NT2/D1 (cell line): ENCODE data around the gene XPO6.

ENCODE experiments used
- DNase-seq: peaks from one replicate; pipeline ENCODE4 v3.0.0-alpha.2; 2011; ENCODE audit warnings: low read depth, low spot score
- H3K27me3 ChIP-seq: 2 replicates; pipeline ENCODE4 v1.6.0; 2011; ENCODE audit warnings: mild to moderate bottlenecking; ENCODE audit not compliant: insufficient read length, insufficient read depth
- H3K36me3 ChIP-seq: 2 replicates; pipeline ENCODE4 v1.6.1; 2011; ENCODE audit warnings: mild to moderate bottlenecking, low read length, mixed read lengths; ENCODE audit not compliant: insufficient read depth, insufficient read length
- H3K4me1 ChIP-seq: 2 replicates; pipeline ENCODE4 v1.5.1; 2011; ENCODE audit not compliant: insufficient read depth, insufficient read length
- H3K4me3 ChIP-seq: 2 replicates; pipeline ENCODE4 v1.5.1; 2011; ENCODE audit warnings: low read depth; ENCODE audit not compliant: insufficient read length
- H3K9ac ChIP-seq: 2 replicates; pipeline ENCODE4 v1.6.0; 2011; ENCODE audit warnings: low read depth; ENCODE audit not compliant: insufficient read length
- H3K9me3 ChIP-seq: 2 replicates; pipeline ENCODE4 v1.5.1; 2011; ENCODE audit warnings: mild to moderate bottlenecking, low read length; ENCODE audit not compliant: insufficient read depth
- SUZ12 ChIP-seq: IDR thresholded peaks from 2 replicates; pipeline ENCODE4 v1.6.1; 2011; ENCODE audit not compliant: insufficient read length, insufficient read depth; ENCODE audit errors: extremely low read depth
- YY1 ChIP-seq: IDR thresholded peaks from 2 replicates; pipeline ENCODE4 v1.6.1; 2011; ENCODE audit not compliant: insufficient read length, insufficient read depth
- ZNF274 ChIP-seq: IDR thresholded peaks from 2 replicates; pipeline ENCODE4 v1.6.1; 2011; ENCODE audit warnings: mild to moderate bottlenecking, low read depth, low read length

Gene XPO6

DNA sequence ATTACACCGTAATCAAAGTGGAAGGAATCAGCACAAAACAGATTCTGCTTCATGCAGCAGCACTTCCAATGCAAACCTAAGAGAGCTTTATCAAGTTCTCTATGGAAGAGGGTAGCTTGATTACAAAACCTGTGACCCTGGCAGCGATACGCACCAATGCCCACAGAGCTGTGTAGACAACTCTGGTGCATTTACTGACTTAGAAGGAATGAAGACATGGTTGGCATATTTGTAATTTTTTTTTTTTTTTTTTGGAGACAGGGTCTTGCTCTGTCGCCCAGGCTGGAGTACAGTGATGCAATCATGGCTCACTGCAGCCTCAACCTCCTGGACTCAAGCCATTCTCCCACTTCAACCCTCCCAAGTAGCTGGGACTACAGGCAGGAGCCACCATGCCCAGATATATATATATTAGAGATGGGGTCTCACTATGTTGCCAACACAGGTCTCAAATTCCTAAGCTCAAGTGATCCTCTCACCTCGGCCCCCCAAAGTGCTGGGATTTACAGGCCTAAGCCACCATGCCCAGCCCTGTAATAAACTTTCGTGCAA, 49.4 kb downstream of the XPO6 start:
- H3K27me3 ChIP-seq: no peaks in the 10 kb centered on the region
- H3K36me3 ChIP-seq: peaks cover 61% of the 10 kb centered on the region
- H3K4me1 ChIP-seq: no peaks in the 10 kb centered on the region
- no peaks in the 10 kb centered on the region for H3K9me3 ChIP-seq
- no peak for TF ChIP-seq SUZ12
- no peak for TF ChIP-seq ZNF274
- TF ChIP-seq YY1: no peak
- H3K9ac ChIP-seq: no peak overlapping the region
- DNase-seq: no peak
- H3K4me3 ChIP-seq: no peak overlapping the region

DNA sequence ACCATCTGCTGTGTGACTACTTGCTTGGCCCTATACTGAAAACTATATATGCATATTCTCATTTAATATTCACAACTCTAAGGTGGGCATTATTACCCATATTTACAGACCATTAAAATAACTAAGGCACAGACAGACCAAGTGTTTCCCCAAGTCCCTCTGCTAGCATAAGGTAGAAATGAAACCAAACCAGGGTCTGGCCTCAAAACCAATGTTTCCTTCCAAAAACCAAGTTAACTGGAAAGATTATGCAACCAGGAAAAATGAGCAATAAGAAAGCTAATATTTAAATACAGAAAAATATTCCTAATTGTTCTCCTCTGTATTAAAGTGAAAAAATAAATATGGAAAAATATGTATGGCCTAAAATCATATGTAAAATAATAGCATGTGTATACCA, 50.1 kb downstream of the XPO6 start:
- no peak for DNase-seq
- Histone ChIP-seq H3K36me3 (peaks cover 56% of the 10 kb centered on the region), H3K9me3 (no peaks in the 10 kb centered on the region), H3K4me1 (no peaks in the 10 kb centered on the region), H3K9ac (no peak overlapping the region), H3K4me3 (no peak overlapping the region), H3K27me3 (no peaks in the 10 kb centered on the region)
- TF ChIP-seq YY1 (no peak), ZNF274 (no peak), SUZ12 (no peak)

- Histone ChIP-seq H3K4me1 (no peaks in the 10 kb centered on the region), H3K36me3 (peaks cover 53% of the 10 kb centered on the region), H3K9me3 (no peaks in the 10 kb centered on the region), H3K4me3 (no peak overlapping the region), H3K27me3 (no peaks in the 10 kb centered on the region), H3K9ac (no peak overlapping the region)
- TF ChIP-seq YY1 (no peak), SUZ12 (no peak), ZNF274 (no peak)
- no peak for DNase-seq
These were observed 53.6 kb downstream of the XPO6 start for GRCh38 chr16:28158136-28158535.

- H3K4me1 ChIP-seq: no peaks in the 10 kb centered on the region
- no peak for DNase-seq
- no peaks in the 10 kb centered on the region for H3K9me3 ChIP-seq
- no peak overlapping the region for H3K9ac ChIP-seq
- no peaks in the 10 kb centered on the region for H3K27me3 ChIP-seq
- no peak for TF ChIP-seq ZNF274
- TF ChIP-seq YY1: no peak
- TF ChIP-seq SUZ12: no peak
- no peak overlapping the region for H3K4me3 ChIP-seq
- peaks cover 55% of the 10 kb centered on the region for H3K36me3 ChIP-seq
These were observed 55.6 kb downstream of the XPO6 start for GRCh38 chr16:28156056-28156680.

DNA sequence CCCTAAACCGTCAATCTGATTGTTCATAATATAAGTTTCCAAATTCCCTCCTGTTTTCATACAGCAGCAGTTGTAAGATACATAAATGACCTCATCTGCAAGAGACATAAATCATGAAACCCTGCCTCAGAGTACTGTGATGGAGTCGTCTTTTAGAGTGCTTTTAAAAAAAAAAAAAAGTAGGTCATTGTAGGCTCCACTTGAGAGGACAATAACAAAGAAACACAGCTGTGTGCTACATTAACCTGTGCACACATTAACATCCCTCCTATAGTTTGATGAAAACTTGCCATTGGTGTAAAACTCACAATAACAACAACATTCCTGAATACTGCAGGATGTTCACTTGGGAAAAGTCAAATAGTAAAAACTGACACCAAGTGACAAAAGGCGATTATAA, 56.5 kb downstream of the XPO6 start:
- peaks cover 60% of the 10 kb centered on the region for H3K36me3 ChIP-seq
- TF ChIP-seq ZNF274 (no peak), SUZ12 (no peak), YY1 (no peak)
- no peak for DNase-seq
- H3K4me3 ChIP-seq: no peak overlapping the region
- H3K4me1 ChIP-seq: no peaks in the 10 kb centered on the region
- H3K9me3 ChIP-seq: no peaks in the 10 kb centered on the region
- no peaks in the 10 kb centered on the region for H3K27me3 ChIP-seq
- no peak overlapping the region for H3K9ac ChIP-seq

DNA sequence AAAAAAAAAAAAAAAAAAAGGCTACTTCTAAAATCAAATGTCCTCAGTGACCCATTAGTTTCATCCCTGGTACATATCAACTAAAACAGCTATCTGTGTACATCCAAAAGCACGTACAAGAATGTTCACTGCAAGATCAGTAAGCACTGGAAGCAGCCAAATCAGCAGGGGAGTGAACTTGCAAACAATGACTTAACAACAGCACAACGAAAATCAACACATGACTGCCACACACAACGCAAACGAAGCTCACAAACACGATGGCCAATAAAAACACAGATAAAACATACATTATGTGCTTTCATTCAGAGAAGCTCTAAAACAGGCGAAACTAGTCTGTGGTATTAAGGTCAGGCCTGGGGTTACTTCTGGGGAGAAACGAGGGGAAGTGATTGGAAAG, 60.6 kb downstream of the XPO6 start:
- Histone ChIP-seq H3K4me3 (no peak overlapping the region), H3K4me1 (peaks cover 4% of the 10 kb centered on the region), H3K27me3 (no peaks in the 10 kb centered on the region), H3K9me3 (no peaks in the 10 kb centered on the region), H3K36me3 (peaks cover 87% of the 10 kb centered on the region), H3K9ac (no peak overlapping the region)
- TF ChIP-seq SUZ12: no peak
- no peak for TF ChIP-seq ZNF274
- TF ChIP-seq YY1: no peak
- DNase-seq: no peak

DNA sequence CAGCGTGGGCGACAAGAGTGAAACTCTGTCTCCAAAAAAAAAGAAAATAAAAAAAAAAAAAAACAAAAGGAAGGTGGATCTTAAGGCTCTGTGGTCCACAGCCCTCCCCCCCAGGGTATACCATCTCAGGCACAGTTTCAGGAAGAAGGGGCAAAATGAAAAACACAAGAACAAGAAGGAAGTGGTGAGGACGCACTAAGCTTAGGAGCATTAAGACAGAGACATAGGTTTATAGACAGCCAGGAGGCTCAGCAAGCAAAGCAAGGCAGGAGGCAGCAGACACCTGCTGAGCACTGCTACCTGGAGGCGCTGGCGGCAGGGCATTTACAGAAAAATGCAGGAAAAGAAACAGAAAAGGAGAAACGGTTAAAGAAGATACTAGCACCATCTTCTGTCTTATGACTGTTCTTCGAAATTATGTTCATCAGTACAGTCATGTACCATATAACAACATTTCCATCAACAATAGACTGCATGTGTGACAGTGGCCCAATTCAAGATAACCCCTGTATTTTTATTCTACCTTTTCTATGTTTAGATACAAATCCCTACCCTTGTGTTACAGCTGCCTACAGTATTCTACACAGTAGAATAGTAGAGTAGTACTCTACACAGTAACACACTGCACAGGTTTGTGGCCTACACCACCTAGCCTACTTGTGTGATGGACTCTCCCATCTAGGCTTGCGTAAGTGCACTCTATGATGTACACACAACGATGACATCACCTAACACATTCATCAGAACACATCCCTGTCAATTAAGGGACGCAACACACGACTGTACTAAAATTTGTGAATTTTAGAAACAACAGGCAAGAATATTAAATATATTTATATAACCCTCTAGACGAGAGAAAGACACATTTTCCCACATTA, 62.5 kb downstream of the XPO6 start:
- no peak for DNase-seq
- peaks cover 88% of the 10 kb centered on the region for H3K36me3 ChIP-seq
- no peaks in the 10 kb centered on the region for H3K27me3 ChIP-seq
- H3K9me3 ChIP-seq: no peaks in the 10 kb centered on the region
- H3K4me1 ChIP-seq: peaks cover 4% of the 10 kb centered on the region
- no peak overlapping the region for H3K4me3 ChIP-seq
- TF ChIP-seq ZNF274 (no peak), YY1 (no peak), SUZ12 (no peak)
- no peak overlapping the region for H3K9ac ChIP-seq
